ENCODE data around the gene NOTCH1. TPM values are rescaled to one million over a fixed set of nuclear protein-coding genes. Genes with fewer than 3 reads are reported as not detected.

The NOTCH1 gene
- total RNA-seq, 1 experiment from 2014 or later, result 17.7 TPM

GRCh38 chr9:136496801-136497620 lies 48.8 kb downstream of the NOTCH1 start:
- no peak for TF ChIP-seq CTCF (IDR thresholded peaks at IDR 0.05; ENCODE audit: unreplicated experiment)
- H3K4me3 Mint-ChIP-seq (ENCODE audit: low read depth, unreplicated experiment), result no peak overlapping the region
- no peak overlapping the region for H3K27ac Mint-ChIP-seq (ENCODE audit: unreplicated experiment)
- no peaks in the 10 kb centered on the region for H3K27me3 Mint-ChIP-seq (ENCODE audit: unreplicated experiment)
- H3K36me3 Mint-ChIP-seq (ENCODE audit: insufficient read depth, unreplicated experiment), result no peaks in the 10 kb centered on the region
- H3K9me3 Mint-ChIP-seq (ENCODE audit: low read depth, unreplicated experiment), result no peaks in the 10 kb centered on the region
- BruUV-seq (replicated peaks), result no TSS peak
- CTCF ChIA-PET, result no interaction called here
- no peak for DNase-seq
- H3K4me1 Mint-ChIP-seq (ENCODE audit: low read depth, unreplicated experiment), result no peaks in the 10 kb centered on the region
- intact Hi-C loops (cut with micrococcal nuclease; ENCODE audit: unreplicated experiment), result no loop called here

GRCh38 chr9:136496181-136496580 lies 49.7 kb downstream of the NOTCH1 start:
- no peak for DNase-seq
- intact Hi-C loops (cut with micrococcal nuclease; ENCODE audit: unreplicated experiment), result no loop called here
- Mint-ChIP-seq H3K36me3 (ENCODE audit: insufficient read depth, unreplicated experiment) (no peaks in the 10 kb centered on the region), H3K9me3 (ENCODE audit: low read depth, unreplicated experiment) (no peaks in the 10 kb centered on the region), H3K27ac (ENCODE audit: unreplicated experiment) (no peak overlapping the region), H3K27me3 (ENCODE audit: unreplicated experiment) (no peaks in the 10 kb centered on the region), H3K4me3 (ENCODE audit: low read depth, unreplicated experiment) (no peak overlapping the region), H3K4me1 (ENCODE audit: low read depth, unreplicated experiment) (no peaks in the 10 kb centered on the region)
- BruUV-seq (replicated peaks), result no TSS peak
- CTCF ChIA-PET, result no interaction called here
- TF ChIP-seq CTCF (IDR thresholded peaks at IDR 0.05; ENCODE audit: unreplicated experiment), result no peak

GRCh38 chr9:136495238-136495800 lies 50.5 kb downstream of the NOTCH1 start:
- Mint-ChIP-seq H3K27me3 (ENCODE audit: unreplicated experiment) (no peaks in the 10 kb centered on the region), H3K27ac (ENCODE audit: unreplicated experiment) (no peak overlapping the region), H3K4me3 (ENCODE audit: low read depth, unreplicated experiment) (no peak overlapping the region), H3K36me3 (ENCODE audit: insufficient read depth, unreplicated experiment) (no peaks in the 10 kb centered on the region), H3K4me1 (ENCODE audit: low read depth, unreplicated experiment) (no peaks in the 10 kb centered on the region), H3K9me3 (ENCODE audit: low read depth, unreplicated experiment) (no peaks in the 10 kb centered on the region)
- DNase-seq, result no peak
- BruUV-seq (replicated peaks), result no TSS peak
- TF ChIP-seq CTCF (IDR thresholded peaks at IDR 0.05; ENCODE audit: unreplicated experiment), result no peak
- intact Hi-C loops (cut with micrococcal nuclease; ENCODE audit: unreplicated experiment), result no loop called here
- CTCF ChIA-PET, result no interaction called here

GRCh38 chr9:136494531-136495215 lies 51.2 kb downstream of the NOTCH1 start:
- Mint-ChIP-seq H3K36me3 (ENCODE audit: insufficient read depth, unreplicated experiment) (no peaks in the 10 kb centered on the region), H3K4me1 (ENCODE audit: low read depth, unreplicated experiment) (no peaks in the 10 kb centered on the region), H3K27me3 (ENCODE audit: unreplicated experiment) (no peaks in the 10 kb centered on the region), H3K9me3 (ENCODE audit: low read depth, unreplicated experiment) (no peaks in the 10 kb centered on the region), H3K27ac (ENCODE audit: unreplicated experiment) (no peak overlapping the region), H3K4me3 (ENCODE audit: low read depth, unreplicated experiment) (no peak overlapping the region)
- no TSS peak for BruUV-seq (replicated peaks)
- DNase-seq, result no peak
- no peak for TF ChIP-seq CTCF (IDR thresholded peaks at IDR 0.05; ENCODE audit: unreplicated experiment)
- intact Hi-C loops (cut with micrococcal nuclease; ENCODE audit: unreplicated experiment), result no loop called here
- CTCF ChIA-PET, result no interaction called here
